GM18907 (cell line): Measurements from ENCODE around the gene PTGER2.

ENCODE experiments used
- ATAC-seq: cut with Tn5 transposase; IDR thresholded peaks from one replicate; pipeline ENCODE4 v1.9.1; 2021; ENCODE audit warnings: mild to moderate bottlenecking, moderate library complexity; ENCODE audit not compliant: unreplicated experiment

PTGER2 gene

GRCh38 chr14:52313903-52314594 is at the start of gene PTGER2:
Gene PTGER2 (plus strand): TSS chr14:52314312. CDS start chr14:52314549, 237 bp downstream.
- ATAC-seq, result peak; percentile 46

- peak; percentile 64 for ATAC-seq
These were observed 48.9 kb upstream of the PTGER2 start for GRCh38 chr14:52265253-52265652.

DNA sequence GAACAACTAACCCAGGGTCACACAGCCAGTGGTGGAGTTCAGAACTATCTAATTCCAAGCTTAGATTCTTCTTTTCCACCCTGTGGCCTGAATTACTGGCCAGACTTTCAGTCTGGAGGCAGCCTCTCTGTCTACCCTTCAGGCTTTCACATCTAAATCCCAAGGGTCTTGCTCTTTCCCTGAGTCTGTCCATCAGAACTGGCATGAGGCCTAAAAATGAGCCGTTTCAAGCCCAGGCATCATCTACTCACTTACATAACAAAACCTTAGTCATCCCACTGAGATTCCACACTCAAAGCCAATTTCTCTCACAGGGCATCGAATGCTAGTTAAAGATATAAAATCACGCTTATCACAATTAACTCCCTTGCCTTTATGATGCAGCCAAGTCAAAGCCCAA is 47.9 kb upstream of the PTGER2 start:
- ATAC-seq, result no peak

GRCh38 chr14:52266782-52267181 is 47.3 kb upstream of the PTGER2 start:
- no peak for ATAC-seq

DNA sequence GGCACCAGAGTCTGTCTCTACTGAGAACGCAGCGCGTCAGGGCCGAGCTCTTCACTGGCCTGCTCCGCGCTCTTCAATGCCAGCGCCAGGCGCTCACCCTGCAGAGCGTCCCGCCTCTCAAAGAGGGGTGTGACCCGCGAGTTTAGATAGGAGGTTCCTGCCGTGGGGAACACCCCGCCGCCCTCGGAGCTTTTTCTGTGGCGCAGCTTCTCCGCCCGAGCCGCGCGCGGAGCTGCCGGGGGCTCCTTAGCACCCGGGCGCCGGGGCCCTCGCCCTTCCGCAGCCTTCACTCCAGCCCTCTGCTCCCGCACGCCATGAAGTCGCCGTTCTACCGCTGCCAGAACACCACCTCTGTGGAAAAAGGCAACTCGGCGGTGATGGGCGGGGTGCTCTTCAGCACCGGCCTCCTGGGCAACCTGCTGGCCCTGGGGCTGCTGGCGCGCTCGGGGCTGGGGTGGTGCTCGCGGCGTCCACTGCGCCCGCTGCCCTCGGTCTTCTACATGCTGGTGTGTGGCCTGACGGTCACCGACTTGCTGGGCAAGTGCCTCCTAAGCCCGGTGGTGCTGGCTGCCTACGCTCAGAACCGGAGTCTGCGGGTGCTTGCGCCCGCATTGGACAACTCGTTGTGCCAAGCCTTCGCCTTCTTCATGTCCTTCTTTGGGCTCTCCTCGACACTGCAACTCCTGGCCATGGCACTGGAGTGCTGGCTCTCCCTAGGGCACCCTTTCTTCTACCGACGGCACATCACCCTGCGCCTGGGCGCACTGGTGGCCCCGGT is 46.4 kb upstream of the PTGER2 start, which contains the start of gene PTGDR:
Gene PTGDR, plus strand, starts transcription at position 198 of the 778 bp plus-strand sequence. Its CDS starts 117 bp downstream, at position 315.
- ATAC-seq, result no peak

DNA sequence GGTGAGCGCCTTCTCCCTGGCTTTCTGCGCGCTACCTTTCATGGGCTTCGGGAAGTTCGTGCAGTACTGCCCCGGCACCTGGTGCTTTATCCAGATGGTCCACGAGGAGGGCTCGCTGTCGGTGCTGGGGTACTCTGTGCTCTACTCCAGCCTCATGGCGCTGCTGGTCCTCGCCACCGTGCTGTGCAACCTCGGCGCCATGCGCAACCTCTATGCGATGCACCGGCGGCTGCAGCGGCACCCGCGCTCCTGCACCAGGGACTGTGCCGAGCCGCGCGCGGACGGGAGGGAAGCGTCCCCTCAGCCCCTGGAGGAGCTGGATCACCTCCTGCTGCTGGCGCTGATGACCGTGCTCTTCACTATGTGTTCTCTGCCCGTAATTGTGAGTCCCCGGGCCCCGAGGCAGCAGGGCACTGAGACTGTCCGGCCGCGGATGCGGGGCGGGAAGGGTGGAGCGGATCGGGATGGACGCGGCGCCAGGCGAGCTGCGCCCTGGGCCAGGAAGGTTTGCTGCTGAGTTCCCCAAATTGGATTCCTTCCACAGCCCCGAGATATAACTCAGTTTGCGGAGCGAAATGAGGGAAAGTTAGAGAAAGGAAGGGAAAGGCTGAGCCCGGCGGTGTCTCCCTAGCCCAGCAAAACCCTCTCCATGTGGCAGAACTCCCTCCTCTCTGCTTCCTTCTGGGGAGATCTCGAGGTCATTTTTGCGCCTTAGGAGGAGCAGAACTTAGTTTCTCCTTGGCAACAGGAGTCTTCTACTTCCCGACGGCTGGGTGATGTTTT is 45.6 kb upstream of the PTGER2 start:
- no peak for ATAC-seq

DNA sequence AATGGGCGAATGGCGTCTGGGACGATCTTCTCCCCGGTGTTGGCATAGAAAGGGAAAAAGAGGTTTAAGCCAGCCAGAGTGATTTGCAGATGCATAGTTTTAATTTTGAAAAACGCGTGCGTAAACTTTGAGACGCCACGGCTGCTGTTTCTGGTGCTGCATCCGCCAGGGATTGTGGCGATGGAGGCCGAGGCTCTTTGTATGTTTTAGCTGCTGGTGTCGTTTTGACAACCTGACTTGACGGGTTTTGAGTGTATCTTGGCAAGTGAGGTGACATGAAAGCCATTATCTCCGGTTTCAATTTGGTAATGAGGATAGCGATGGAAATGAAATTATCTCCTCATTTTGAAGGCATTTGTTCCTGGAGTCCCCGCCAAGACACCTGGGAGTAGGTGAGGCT is 45.0 kb upstream of the PTGER2 start:
- no peak for ATAC-seq

DNA sequence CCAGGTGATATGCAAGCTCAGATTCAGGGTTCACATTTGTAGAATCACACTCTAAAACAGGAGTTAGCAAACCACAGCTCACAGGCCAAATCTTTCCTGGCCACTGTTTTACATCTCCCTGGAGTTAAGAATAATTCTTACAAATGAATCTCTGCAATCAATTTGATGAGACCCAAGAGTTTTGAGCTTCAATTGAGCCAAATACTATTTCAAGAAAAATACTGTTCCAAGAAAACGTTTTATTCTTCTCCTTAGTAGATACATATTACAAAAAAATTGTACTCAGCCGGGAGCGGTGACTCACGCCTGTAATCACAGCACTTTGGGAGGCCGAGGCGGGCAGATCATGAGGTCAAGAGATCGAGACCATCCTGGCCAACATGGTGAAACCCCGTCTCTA is 44.1 kb upstream of the PTGER2 start:
- no peak for ATAC-seq

GRCh38 chr14:52271538-52271937 is 42.6 kb upstream of the PTGER2 start:
- ATAC-seq, result no peak

DNA sequence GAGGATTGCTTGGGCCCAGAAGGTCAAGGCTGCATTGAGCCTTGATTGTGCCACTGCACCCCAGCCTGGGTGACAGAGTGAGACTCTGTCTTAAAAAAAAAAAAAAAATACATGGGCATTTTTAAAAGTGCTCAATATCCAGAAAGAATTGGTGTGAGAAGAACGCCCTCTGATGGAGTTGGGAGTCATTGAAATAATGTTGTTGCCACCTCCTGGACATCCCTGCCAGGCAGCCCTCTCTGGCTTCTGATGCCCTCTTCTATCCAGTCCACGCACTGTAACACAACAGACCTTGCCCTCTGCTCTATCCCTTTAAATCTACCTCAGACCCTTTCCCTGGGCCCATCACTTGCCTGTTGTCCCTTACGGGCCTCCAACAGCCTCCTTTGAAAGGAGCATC is 41.7 kb upstream of the PTGER2 start:
- no peak for ATAC-seq

GRCh38 chr14:52275372-52275771 is 38.7 kb upstream of the PTGER2 start:
- ATAC-seq, result no peak

DNA sequence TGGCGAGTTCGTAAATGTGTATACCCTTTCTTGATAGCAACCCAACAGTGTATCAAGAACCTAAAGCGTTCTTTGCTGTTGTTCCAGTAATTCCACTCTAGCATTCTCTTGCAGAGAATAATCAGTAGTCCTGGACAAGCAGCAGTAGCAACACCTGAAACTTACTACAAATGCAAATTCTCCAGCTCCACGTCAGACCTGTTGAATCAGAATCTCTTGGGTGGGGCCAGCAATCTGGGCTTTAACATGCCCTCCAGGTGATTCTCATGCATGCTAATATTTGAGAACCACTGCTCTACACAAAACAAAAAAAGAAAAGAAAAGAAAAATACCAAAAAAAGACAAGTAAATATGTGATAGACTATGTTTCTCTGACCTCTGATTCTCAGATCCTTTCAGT is 36.6 kb upstream of the PTGER2 start:
- ATAC-seq, result no peak

GRCh38 chr14:52279408-52279807 is 34.7 kb upstream of the PTGER2 start:
- ATAC-seq, result no peak

GRCh38 chr14:52283099-52283498 is 31.0 kb upstream of the PTGER2 start:
- ATAC-seq, result no peak

DNA sequence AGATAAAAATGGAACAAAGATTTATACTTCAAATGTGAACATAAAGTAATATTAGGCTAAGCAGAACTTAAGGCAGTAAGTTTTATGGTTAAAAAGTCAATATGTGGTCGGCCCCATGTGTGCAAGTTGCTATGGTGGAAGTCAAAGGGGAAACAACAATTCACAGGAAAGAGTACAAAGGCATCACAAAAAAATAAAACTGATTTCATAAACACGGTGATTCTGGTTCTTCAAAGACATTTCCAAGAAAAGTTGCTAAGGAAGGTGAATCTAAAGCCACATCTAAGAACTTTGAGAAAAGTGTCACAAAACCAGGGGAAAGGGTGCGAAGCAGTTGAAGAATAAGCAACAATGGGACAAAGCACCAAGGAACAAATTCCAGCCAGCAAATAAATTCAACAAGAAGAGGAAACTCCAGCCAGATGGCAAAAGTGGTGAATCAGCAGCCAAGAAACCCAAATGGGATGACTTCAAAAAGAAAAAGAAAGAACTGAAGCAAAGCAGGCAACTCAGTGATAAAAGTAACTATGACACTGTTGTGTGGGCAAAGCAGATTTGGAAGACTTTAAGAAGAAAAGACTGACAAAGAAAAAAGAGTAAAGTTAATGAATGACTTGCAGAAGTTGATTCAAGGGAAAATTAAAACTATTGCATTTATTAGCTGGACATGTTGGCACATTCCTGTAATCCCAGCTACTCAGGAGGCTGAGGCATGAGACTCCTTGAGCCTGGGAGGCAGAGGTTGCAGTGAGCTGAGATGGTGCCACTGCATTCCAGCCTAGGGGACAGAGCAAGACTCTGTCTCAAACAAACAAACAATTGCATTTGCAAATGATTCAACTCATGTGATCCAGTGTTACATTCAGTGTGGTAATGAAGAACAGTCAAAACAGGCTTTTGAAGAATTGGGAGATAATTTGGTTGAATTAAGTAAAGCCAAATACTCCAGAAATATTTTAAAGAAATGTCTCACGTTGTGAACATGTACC is 27.2 kb upstream of the PTGER2 start:
- no peak for ATAC-seq

GRCh38 chr14:52296378-52296777 is 17.7 kb upstream of the PTGER2 start:
- no peak for ATAC-seq

- ATAC-seq, result no peak
These were observed 15.3 kb upstream of the PTGER2 start for GRCh38 chr14:52298795-52299194.

DNA sequence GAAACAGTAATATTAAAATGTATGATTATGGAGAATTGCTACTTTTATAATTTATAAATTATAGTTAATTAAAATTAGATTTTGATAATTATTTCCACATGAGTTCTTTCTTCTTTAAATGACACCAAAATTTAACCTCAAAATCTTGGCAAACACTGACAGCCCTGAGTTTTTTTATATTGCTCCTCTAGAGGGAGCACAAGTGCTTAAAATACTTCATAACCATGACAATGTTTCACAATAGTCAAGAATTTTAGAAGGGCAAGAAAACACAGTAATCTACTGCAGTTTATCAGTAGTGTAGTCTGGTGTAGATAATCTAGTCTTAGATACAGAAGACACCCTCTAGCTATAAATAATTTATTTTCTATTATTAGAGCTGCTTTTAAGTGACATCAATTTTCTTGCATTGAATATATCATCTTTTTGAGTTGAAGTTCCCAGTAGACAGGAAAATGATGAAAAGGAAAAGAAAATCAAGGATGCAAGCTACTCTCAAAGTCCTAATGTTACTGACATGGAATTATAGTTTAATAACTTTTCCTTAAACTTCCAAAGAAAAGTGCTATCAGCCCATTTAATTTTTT is 14.3 kb upstream of the PTGER2 start:
- no peak for ATAC-seq

GRCh38 chr14:52303236-52303635 is 10.9 kb upstream of the PTGER2 start:
- no peak for ATAC-seq
